Measurements from ENCODE around the gene RAB4A.

The RAB4A gene

DNA sequence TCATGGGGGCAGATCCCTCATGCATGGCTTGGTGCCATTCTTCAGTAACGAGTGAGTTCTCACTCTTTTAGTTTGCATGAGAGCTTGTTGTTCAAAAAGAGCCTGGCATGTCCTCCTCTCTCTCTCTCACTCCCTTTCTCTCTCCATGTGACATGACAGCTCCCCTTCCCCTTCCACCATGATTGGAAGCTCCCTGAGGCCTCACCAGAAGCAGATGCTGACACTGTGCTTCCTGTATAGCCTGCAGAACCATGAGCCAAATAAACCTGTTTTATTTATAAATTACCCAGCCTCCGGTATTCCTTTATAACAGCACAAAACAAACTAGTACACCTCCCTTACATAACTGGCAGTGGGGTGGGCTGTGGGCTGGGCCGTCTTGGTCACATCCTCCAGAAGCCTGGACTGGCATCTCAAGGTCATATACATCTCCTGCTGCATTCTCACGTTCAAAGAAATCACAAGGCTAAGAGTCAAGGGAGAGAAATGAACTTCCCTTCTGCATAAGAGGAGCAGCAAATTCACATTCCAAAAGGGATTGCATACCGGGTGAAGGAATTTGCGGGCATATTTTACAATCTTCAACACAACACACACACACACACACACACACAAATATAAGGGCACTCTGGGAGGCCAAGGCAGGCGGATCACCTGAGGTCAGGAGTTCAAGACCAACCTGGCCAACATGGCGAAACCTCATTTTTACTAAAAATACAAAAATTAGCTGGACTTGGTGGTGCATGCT lies 74.2 kb downstream of the RAB4A start:
- no peak for DNase-seq
- in situ Hi-C loops (cut with HindIII; ENCODE audit: low pct_ligation_motif_present, low pct_unique_long_range_greater_than_20kb, low sequenced_read_pairs), result no loop called here

DNA sequence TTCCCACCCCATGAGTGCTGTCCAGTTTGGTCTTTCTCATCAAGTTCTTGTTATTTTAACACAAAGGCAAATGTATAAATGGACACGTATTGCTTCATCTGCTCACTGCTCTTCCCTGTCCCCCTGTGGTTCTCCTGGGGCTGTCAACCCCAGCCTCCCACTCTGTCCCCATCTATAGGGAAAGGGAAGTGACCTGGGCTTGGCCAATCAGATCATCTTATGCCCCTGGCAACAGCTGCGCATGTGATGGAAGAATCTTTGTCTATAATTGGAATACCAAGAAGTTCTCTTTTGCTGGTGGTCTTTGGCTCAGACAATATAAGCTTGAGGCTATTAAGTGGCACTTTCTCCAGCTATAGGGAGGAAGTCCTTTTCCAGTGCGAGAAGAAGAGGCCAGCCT lies 76.6 kb downstream of the RAB4A start:
- DNase-seq, result no peak
- in situ Hi-C loops (cut with HindIII; ENCODE audit: low pct_ligation_motif_present, low pct_unique_long_range_greater_than_20kb, low sequenced_read_pairs), result no loop called here

DNA sequence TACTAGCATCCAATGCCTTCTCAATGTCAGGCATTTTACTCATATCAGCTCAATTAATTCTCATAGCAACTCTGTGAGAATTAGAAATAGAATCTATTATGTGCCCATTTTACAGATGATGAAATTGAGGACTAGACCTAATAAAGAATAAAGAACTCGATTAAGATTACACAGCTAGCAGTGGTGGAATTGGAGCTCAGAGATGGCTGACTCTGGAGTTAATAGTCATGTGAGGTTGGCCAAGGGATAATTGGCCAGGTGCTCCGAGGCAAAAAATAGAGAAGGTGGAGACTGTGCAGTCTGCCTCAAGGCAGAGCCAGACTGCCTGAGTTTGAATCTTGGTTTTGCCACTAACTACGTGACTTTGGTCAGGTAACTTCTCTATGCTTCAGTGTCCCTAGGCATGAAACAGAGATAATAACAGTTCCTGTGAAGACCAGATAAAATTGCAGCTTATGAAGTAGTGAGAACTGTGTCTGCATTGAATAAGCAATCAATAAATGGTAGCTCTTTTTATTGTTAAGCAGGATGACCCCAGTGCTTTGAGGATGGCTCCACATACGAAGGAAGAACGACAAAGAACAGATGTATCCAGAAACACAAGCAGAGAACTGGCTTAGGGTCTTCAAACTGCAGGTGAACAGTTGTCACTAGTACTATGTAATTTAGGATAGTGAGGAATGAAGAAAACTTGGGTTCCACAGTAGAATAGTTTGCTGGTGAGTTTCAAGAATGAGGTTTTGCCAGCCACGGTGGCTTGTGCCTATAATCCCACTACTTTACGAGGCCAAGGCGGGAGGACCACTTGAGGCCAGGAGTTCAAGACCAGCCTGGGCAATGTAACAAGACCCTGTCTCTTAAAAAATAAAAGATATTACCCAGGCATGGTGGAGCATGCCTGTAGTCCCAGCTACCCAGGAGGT lies 78.8 kb downstream of the RAB4A start:
- no peak for DNase-seq
- in situ Hi-C loops (cut with HindIII; ENCODE audit: low pct_ligation_motif_present, low pct_unique_long_range_greater_than_20kb, low sequenced_read_pairs), result no loop called here

DNA sequence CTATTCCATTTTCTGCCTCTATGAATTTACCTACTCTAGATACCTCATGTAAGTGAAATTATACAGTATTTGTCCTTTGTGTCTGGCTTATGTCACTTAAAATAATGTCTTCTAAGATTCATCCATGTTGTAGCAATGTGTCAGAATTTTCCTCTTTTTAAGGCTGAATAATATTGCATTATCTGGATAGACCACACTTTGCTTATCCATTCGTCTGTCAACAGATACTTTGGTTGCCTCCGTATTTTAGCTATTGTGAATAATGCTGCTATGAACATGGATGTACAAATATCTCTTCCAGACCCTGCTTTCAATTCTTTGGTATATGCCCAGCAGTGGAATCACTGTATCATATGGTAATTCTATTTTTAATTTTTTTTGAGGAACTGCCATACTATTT lies 82.1 kb downstream of the RAB4A start:
- no peak for DNase-seq
- in situ Hi-C loops (cut with HindIII; ENCODE audit: low pct_ligation_motif_present, low pct_unique_long_range_greater_than_20kb, low sequenced_read_pairs), result no loop called here

DNA sequence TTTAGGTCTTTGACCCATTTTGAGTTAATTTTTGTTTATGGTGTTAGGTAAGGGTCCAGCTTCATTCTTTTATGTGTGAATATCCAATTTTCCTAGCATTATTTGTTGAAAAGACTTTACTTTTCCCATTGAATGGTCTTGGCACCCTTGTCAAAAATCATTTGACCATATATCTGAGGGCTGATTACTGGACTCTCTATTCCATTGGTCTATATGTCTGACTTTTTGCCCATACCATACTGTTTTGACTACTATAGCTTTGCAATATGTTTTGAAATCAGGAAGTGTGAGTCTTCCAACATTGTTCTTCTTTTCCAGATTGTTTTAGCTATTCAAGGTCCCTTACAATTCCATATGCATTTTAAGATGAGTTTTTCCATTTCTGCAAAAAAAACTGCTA lies 83.3 kb downstream of the RAB4A start:
- in situ Hi-C loops (cut with HindIII; ENCODE audit: low pct_ligation_motif_present, low pct_unique_long_range_greater_than_20kb, low sequenced_read_pairs), result no loop called here
- DNase-seq, result no peak
